Caco-2 (cell line): ENCODE measurements around the gene SPTLC2. TPM values are rescaled to one million over a fixed set of nuclear protein-coding genes. Genes with fewer than 3 reads are reported as not detected.

Experiments
- BruUV-seq: library from RNA; stranded (reverse); fragments of 400-500 nt; replicated peaks from 2 replicates; lab custom pipeline; 2021; lab: Mats Ljungman, UMichigan
- CTCF ChIA-PET: fragments of 300-600 bp; sonication (Branson Sonifier 250); formaldehyde crosslinking; loops from one replicate; lab custom pipeline; 2022; ENCODE audit warnings: antibody characterized with exemption; lab: Charles Lee
- POLR2A ChIA-PET: fragments of 300-600 bp; sonication (Branson Sonifier 250); formaldehyde crosslinking; loops from one replicate; lab custom pipeline; 2022; ENCODE audit warnings: antibody characterized with exemption; lab: Charles Lee
- DNase-seq, 2 experiments: peaks; one replicate each; pipeline versions ENCODE4 v3.0.0 to v3.0.0-alpha.2; 2020 to 2022
- H3K27me3 ChIP-seq: replicated peaks from 2 replicates; pipeline ENCODE4 v1.6.0; 2011; ENCODE audit warnings: low read length; ENCODE audit not compliant: control insufficient read depth, insufficient read depth
- H3K36me3 ChIP-seq: 2 replicates; pipeline ENCODE4 v1.5.1; 2011; ENCODE audit warnings: low read length; ENCODE audit not compliant: control insufficient read depth, insufficient read depth
- H3K4me1 ChIP-seq: fragments of 250-450 bp; sonication (Bioruptor Pico); 2 replicates; pipeline ENCODE4 v1.5.1; 2020; ENCODE audit warnings: mild to moderate bottlenecking
- H3K4me3 ChIP-seq: 2 replicates; pipeline ENCODE4 v1.5.1; 2011; ENCODE audit warnings: low read depth, mild to moderate bottlenecking, control low read depth, low read length
- H3K9me3 ChIP-seq: fragments of 250-450 bp; sonication (Bioruptor Pico); 2 replicates; pipeline ENCODE4 v1.5.1; 2020; ENCODE audit warnings: mild to moderate bottlenecking, moderate library complexity
- H3K27ac Mint-ChIP-seq: one replicate; pipeline ENCODE4 v1.8.0; 2022; ENCODE audit warnings: mixed read lengths; ENCODE audit not compliant: unreplicated experiment
- H3K27me3 Mint-ChIP-seq: one replicate; pipeline ENCODE4 v1.8.0; 2022; ENCODE audit warnings: mixed read lengths; ENCODE audit not compliant: insufficient read depth, unreplicated experiment
- H3K36me3 Mint-ChIP-seq: one replicate; pipeline ENCODE4 v1.8.0; 2022; ENCODE audit warnings: mild to moderate bottlenecking, mixed read lengths; ENCODE audit not compliant: insufficient read depth, unreplicated experiment
- H3K4me1 Mint-ChIP-seq: one replicate; pipeline ENCODE4 v1.8.0; 2022; ENCODE audit warnings: low read depth, mixed read lengths; ENCODE audit not compliant: unreplicated experiment
- H3K4me3 Mint-ChIP-seq: one replicate; pipeline ENCODE4 v1.8.0; 2022; ENCODE audit warnings: mild to moderate bottlenecking, moderate library complexity, mixed read lengths; ENCODE audit not compliant: unreplicated experiment
- H3K9me3 Mint-ChIP-seq: one replicate; pipeline ENCODE4 v1.8.0; 2022; ENCODE audit warnings: mixed read lengths; ENCODE audit not compliant: unreplicated experiment
- CTCF ChIP-seq, 2 experiments: fragments of 200-600 bp in 1 of 2; IDR thresholded peaks; 1 replicate in 1 of 2; 2 replicates in 1 of 2; pipeline versions ENCODE4 v1.5.1 to v1.8.0; 2011 to 2022; ENCODE audit warnings: antibody characterized with exemption in 1 of 2, control low read depth in 1 of 2, inconsistent platforms in 1 of 2, low read depth in 1 of 2, low read length in 1 of 2, mild to moderate bottlenecking in 1 of 2, moderate library complexity in 1 of 2; ENCODE audit not compliant: insufficient read depth in 1 of 2, severe bottlenecking in 1 of 2, unreplicated experiment in 1 of 2
- intact Hi-C: fragments of 100-400 bp; cut with micrococcal nuclease; formaldehyde crosslinking; loops from one replicate; pipeline ENCODE4 v1.10.0; 2022; ENCODE audit not compliant: unreplicated experiment
- total RNA-seq: library from RNA; stranded (reverse); gene quantifications from 2 replicates; pipeline ENCODE4 v1.2.3, GENCODE V29; 2022

SPTLC2 gene
- total RNA-seq, 1 experiment from 2014 or later: 49.6 TPM

- ChIA-PET POLR2A (no interaction called here), CTCF (no interaction called here)
- intact Hi-C loops: no loop called here
- no peaks in the 10 kb centered on the region for H3K9me3 ChIP-seq
- no peak overlapping the region for H3K4me3 Mint-ChIP-seq
- TF ChIP-seq CTCF (IDR thresholded peaks at IDR 0.05; ENCODE audit: insufficient read depth in 1 of 2, low read depth in 1 of 2, low read length in 1 of 2, severe bottlenecking in 1 of 2, unreplicated experiment in 1 of 2): no peak
- H3K27me3 ChIP-seq: no peaks in the 10 kb centered on the region
- no peak overlapping the region for H3K4me3 ChIP-seq
- H3K27me3 Mint-ChIP-seq: no peaks in the 10 kb centered on the region
- peaks cover 67% of the 10 kb centered on the region for H3K4me1 ChIP-seq
- H3K4me1 Mint-ChIP-seq: peaks cover 35% of the 10 kb centered on the region
- peak overlapping the region; percentile 70 for H3K27ac Mint-ChIP-seq
- peaks cover 7% of the 10 kb centered on the region for H3K36me3 Mint-ChIP-seq
- H3K9me3 Mint-ChIP-seq: no peaks in the 10 kb centered on the region
- BruUV-seq: no TSS peak
- H3K36me3 ChIP-seq: no peaks in the 10 kb centered on the region
- DNase-seq: no peak
Observed at GRCh38 chr14:77601846-77602619, 14.4 kb downstream of the SPTLC2 start.

GRCh38 chr14:77599889-77600288 lies 16.5 kb downstream of the SPTLC2 start:
- Mint-ChIP-seq H3K4me3 (no peak overlapping the region), H3K27ac (peak overlapping the region; percentile 8), H3K36me3 (peaks cover 23% of the 10 kb centered on the region), H3K4me1 (peaks cover 35% of the 10 kb centered on the region), H3K9me3 (no peaks in the 10 kb centered on the region), H3K27me3 (no peaks in the 10 kb centered on the region)
- Histone ChIP-seq H3K9me3 (no peaks in the 10 kb centered on the region), H3K36me3 (no peaks in the 10 kb centered on the region), H3K4me3 (no peak overlapping the region), H3K27me3 (no peaks in the 10 kb centered on the region), H3K4me1 (peaks cover 50% of the 10 kb centered on the region)
- POLR2A ChIA-PET: no interaction called here
- intact Hi-C loops: no loop called here
- no peak for TF ChIP-seq CTCF (IDR thresholded peaks at IDR 0.05; ENCODE audit: insufficient read depth in 1 of 2, low read depth in 1 of 2, low read length in 1 of 2, severe bottlenecking in 1 of 2, unreplicated experiment in 1 of 2)
- CTCF ChIA-PET: no interaction called here
- DNase-seq: peak in 1 of 2 experiments; percentile 7
- BruUV-seq: no TSS peak

GRCh38 chr14:77598366-77599070 lies 17.9 kb downstream of the SPTLC2 start:
- Mint-ChIP-seq H3K27me3 (no peaks in the 10 kb centered on the region), H3K27ac (no peak overlapping the region), H3K36me3 (peaks cover 24% of the 10 kb centered on the region), H3K4me3 (no peak overlapping the region), H3K4me1 (peaks cover 33% of the 10 kb centered on the region), H3K9me3 (no peaks in the 10 kb centered on the region)
- peaks cover 40% of the 10 kb centered on the region for H3K4me1 ChIP-seq
- DNase-seq: peak in 1 of 2 experiments; percentile 3
- no peaks in the 10 kb centered on the region for H3K36me3 ChIP-seq
- intact Hi-C loops: no loop called here
- no peaks in the 10 kb centered on the region for H3K9me3 ChIP-seq
- no TSS peak for BruUV-seq
- no peak overlapping the region for H3K4me3 ChIP-seq
- H3K27me3 ChIP-seq: no peaks in the 10 kb centered on the region
- CTCF ChIA-PET: interaction anchor here (0.7 kb wide), 1 partner anchor 162 kb away, joined by 3 read pairs; no protein-coding TSS in a partner anchor
- no peak for TF ChIP-seq CTCF (IDR thresholded peaks at IDR 0.05; ENCODE audit: insufficient read depth in 1 of 2, low read depth in 1 of 2, low read length in 1 of 2, severe bottlenecking in 1 of 2, unreplicated experiment in 1 of 2)
- POLR2A ChIA-PET: no interaction called here
